H9 (cell line): Measurements from ENCODE around the gene CROCC2. TPM values are rescaled to one million over a fixed set of nuclear protein-coding genes. Genes with fewer than 3 reads are reported as not detected.

Experiments
- DNase-seq: peaks from one replicate; pipeline ENCODE4 v3.0.0-alpha.2; 2017
- H2AFZ ChIP-seq: one replicate; pipeline ENCODE4 v1.6.1; 2013; ENCODE audit warnings: mild to moderate bottlenecking, low read length, control low read depth, moderate library complexity
- H2AK5ac ChIP-seq: 2 replicates; pipeline ENCODE4 v1.6.1; 2013; ENCODE audit warnings: low read length, control low read depth, mixed read lengths; ENCODE audit not compliant: insufficient read length
- H2BK120ac ChIP-seq: one replicate; pipeline ENCODE4 v1.6.1; 2013; ENCODE audit warnings: low read depth, mild to moderate bottlenecking, low read length, control low read depth, inconsistent platforms; ENCODE audit not compliant: poor library complexity, severe bottlenecking
- H2BK12ac ChIP-seq: 2 replicates; pipeline ENCODE4 v1.6.1; 2013; ENCODE audit warnings: low read length, control low read depth, mixed read lengths, low read depth; ENCODE audit not compliant: insufficient read length
- H2BK15ac ChIP-seq: 2 replicates; pipeline ENCODE4 v1.6.1; 2013; ENCODE audit warnings: low read depth, low read length, control low read depth
- H2BK20ac ChIP-seq: one replicate; pipeline ENCODE4 v1.6.1; 2013; ENCODE audit warnings: low read depth, mild to moderate bottlenecking, low read length, control low read depth, inconsistent platforms; ENCODE audit not compliant: poor library complexity, severe bottlenecking
- H2BK5ac ChIP-seq: 2 replicates; pipeline ENCODE4 v1.6.1; 2013; ENCODE audit warnings: low read length, control low read depth, mixed read lengths; ENCODE audit not compliant: insufficient read length
- H3K14ac ChIP-seq: 2 replicates; pipeline ENCODE4 v1.6.1; 2013; ENCODE audit warnings: low read length, control low read depth; ENCODE audit not compliant: insufficient read depth
- H3K18ac ChIP-seq: 2 replicates; pipeline ENCODE4 v1.6.1; 2013; ENCODE audit warnings: low read depth, mild to moderate bottlenecking, mixed read lengths, low read length, control low read depth; ENCODE audit not compliant: insufficient read length
- H3K23ac ChIP-seq: 2 replicates; pipeline ENCODE4 v1.6.1; 2013; ENCODE audit warnings: low read length, control low read depth, mixed read lengths, low read depth; ENCODE audit not compliant: insufficient read length
- H3K23me2 ChIP-seq: 2 replicates; pipeline ENCODE4 v1.6.1; 2013; ENCODE audit warnings: low read depth, mild to moderate bottlenecking, mixed read lengths, low read length, control low read depth; ENCODE audit not compliant: insufficient read length, poor library complexity, severe bottlenecking
- H3K27ac ChIP-seq: 2 replicates; pipeline ENCODE4 v1.5.1; 2013; ENCODE audit warnings: low read length, control low read depth, mixed read lengths, low read depth; ENCODE audit not compliant: insufficient read length
- H3K27me3 ChIP-seq: 2 replicates; pipeline ENCODE4 v1.6.1; 2013; ENCODE audit warnings: low read length, control low read depth, inconsistent platforms; ENCODE audit not compliant: insufficient read depth
- H3K4ac ChIP-seq: 2 replicates; pipeline ENCODE4 v1.6.1; 2013; ENCODE audit warnings: low read depth, mild to moderate bottlenecking, control low read depth, inconsistent platforms, low read length, moderate library complexity
- H3K4me1 ChIP-seq: 2 replicates; pipeline ENCODE4 v1.6.1; 2013; ENCODE audit warnings: low read length, control low read depth, inconsistent platforms; ENCODE audit not compliant: insufficient read depth
- H3K4me2 ChIP-seq: 2 replicates; pipeline ENCODE4 v1.6.1; 2013; ENCODE audit warnings: low read length, control low read depth, mixed read lengths; ENCODE audit not compliant: insufficient read length, insufficient read depth
- H3K56ac ChIP-seq: 2 replicates; pipeline ENCODE4 v1.6.1; 2013; ENCODE audit warnings: low read depth, mild to moderate bottlenecking, mixed read lengths, low read length, control low read depth; ENCODE audit not compliant: insufficient read length
- H3K79me1 ChIP-seq: 2 replicates; pipeline ENCODE4 v1.6.1; 2013; ENCODE audit warnings: low read depth, mild to moderate bottlenecking, moderate library complexity, low read length, control low read depth, inconsistent platforms; ENCODE audit not compliant: insufficient read depth, poor library complexity, severe bottlenecking
- H3K79me2 ChIP-seq: 2 replicates; pipeline ENCODE4 v1.6.1; 2013; ENCODE audit warnings: low read length, control low read depth, inconsistent platforms; ENCODE audit not compliant: insufficient read depth
- H3K9ac ChIP-seq: 2 replicates; pipeline ENCODE4 v1.6.1; 2013; ENCODE audit warnings: low read length, control low read depth, mixed read lengths; ENCODE audit not compliant: insufficient read length; ENCODE audit errors: extremely low read depth
- H3K9me3 ChIP-seq: one replicate; pipeline ENCODE4 v1.6.1; 2013; ENCODE audit warnings: low read depth, low read length, inconsistent platforms; ENCODE audit not compliant: control insufficient read depth
- H3T11ph ChIP-seq: one replicate; pipeline ENCODE4 v1.6.1; 2013; ENCODE audit warnings: mild to moderate bottlenecking, low read length, control low read depth, inconsistent platforms
- H4K20me1 ChIP-seq: one replicate; pipeline ENCODE4 v1.6.1; 2013; ENCODE audit not compliant: control insufficient read depth, insufficient read length, insufficient read depth
- H4K5ac ChIP-seq: 2 replicates; pipeline ENCODE4 v1.6.1; 2013; ENCODE audit warnings: low read depth, mild to moderate bottlenecking, mixed read lengths, low read length, control low read depth; ENCODE audit not compliant: insufficient read length
- H4K8ac ChIP-seq: replicated peaks from 2 replicates; pipeline ENCODE4 v1.6.1; 2013; ENCODE audit warnings: low read length, control low read depth, mixed read lengths, low read depth; ENCODE audit not compliant: insufficient read length
- H4K91ac ChIP-seq: 2 replicates; pipeline ENCODE4 v1.6.1; 2013; ENCODE audit warnings: low read depth, mild to moderate bottlenecking, moderate library complexity, mixed read lengths, low read length, control low read depth; ENCODE audit not compliant: insufficient read length
- H3K27ac Mint-ChIP-seq, 3 experiments: 2 replicates in 2 of 3; 3 replicates in 1 of 3; pipeline ENCODE4 v1.8.0; 2020 to 2021; ENCODE audit warnings: mixed read lengths in 3 of 3, mild to moderate bottlenecking in 1 of 3, moderate library complexity in 1 of 3
- H3K27me3 Mint-ChIP-seq: 2 replicates; pipeline ENCODE4 v1.8.0; 2021; ENCODE audit warnings: low read depth, mild to moderate bottlenecking, moderate library complexity, mixed read lengths
- H3K36me3 Mint-ChIP-seq, 3 experiments: 2 replicates in 2 of 3; 3 replicates in 1 of 3; pipeline ENCODE4 v1.8.0; 2020 to 2021; ENCODE audit warnings: low read depth in 3 of 3, mixed read lengths in 3 of 3; ENCODE audit not compliant: insufficient read depth in 1 of 3
- H3K4me1 Mint-ChIP-seq, 2 experiments: 2 replicates each; pipeline ENCODE4 v1.8.0; 2020; ENCODE audit warnings: mixed read lengths in 2 of 2
- H3K4me3 Mint-ChIP-seq, 2 experiments: 2 replicates in 1 of 2; 3 replicates in 1 of 2; pipeline ENCODE4 v1.8.0; 2020 to 2021; ENCODE audit warnings: mild to moderate bottlenecking in 2 of 2, mixed read lengths in 2 of 2, moderate library complexity in 1 of 2
- H3K9me3 Mint-ChIP-seq, 2 experiments: 2 replicates in 1 of 2; 3 replicates in 1 of 2; pipeline ENCODE4 v1.8.0; 2020; ENCODE audit warnings: mild to moderate bottlenecking in 2 of 2, mixed read lengths in 2 of 2, moderate library complexity in 1 of 2
- CTCF ChIP-seq: fragments of 200-600 bp; sonication (generic); conservative IDR thresholded peaks from 3 replicates; pipeline ENCODE4 v1.8.0; 2021; ENCODE audit warnings: antibody characterized with exemption, mild to moderate bottlenecking
- WGBS: extraction: QIAGEN DNeasy Blood & Tissue Kit; methylation state at CpG from one replicate; pipeline ENCODE4 v1.1.7; 2013; ENCODE audit warnings: missing lambda C conversion rate, low lambda C conversion rate, mixed read lengths; ENCODE audit not compliant: insufficient read length; ENCODE audit errors: extremely low coverage; 5-methylcytosine and 5-hydroxymethylcytosine counted together
- total RNA-seq: library from RNA; stranded (reverse); gene quantifications from 2 replicates; pipeline ENCODE4 v1.2.1, GENCODE V29; 2021

The CROCC2 gene
- total RNA-seq, 1 experiment from 2014 or later, result not detected

GRCh38 chr2:240933048-240933965 lies 27.2 kb downstream of the CROCC2 start:
- Histone ChIP-seq H3K9me3 (no peaks in the 10 kb centered on the region), H3K4ac (no peak overlapping the region), H3K79me1 (no peaks in the 10 kb centered on the region), H3K9ac (no peak overlapping the region), H4K8ac (no peak overlapping the region), H2BK5ac (no peak overlapping the region), H2BK120ac (no peak overlapping the region), H4K91ac (no peak overlapping the region), H3K23ac (no peak overlapping the region), H2BK12ac (no peak overlapping the region), H2AFZ (no peak overlapping the region), H3K27ac (no peak overlapping the region), H2AK5ac (no peak overlapping the region), H3K4me2 (no peak overlapping the region), H3K18ac (no peak overlapping the region), H3K27me3 (no peaks in the 10 kb centered on the region), H3K79me2 (no peaks in the 10 kb centered on the region), H2BK20ac (no peak overlapping the region), H3K56ac (no peak overlapping the region), H4K20me1 (no peaks in the 10 kb centered on the region), H3K23me2 (no peaks in the 10 kb centered on the region), H4K5ac (no peak overlapping the region), H3T11ph (no peak overlapping the region), H2BK15ac (no peak overlapping the region), H3K14ac (no peak overlapping the region; the same call in 1 of the 2 replicates), H3K4me1 (no peaks in the 10 kb centered on the region)
- Mint-ChIP-seq H3K4me1 (no peaks in the 10 kb centered on the region), H3K27me3 (peaks cover 13% of the 10 kb centered on the region), H3K9me3 (peaks cover 11 to 12% of the 10 kb centered on the region in 2 experiments), H3K27ac (no peak overlapping the region), H3K4me3 (no peak overlapping the region), H3K36me3 (peaks cover 0 to 4% (median 0%) of the 10 kb centered on the region in 3 experiments; a peak in 3 of 7 replicates)
- WGBS, result no CpG with 5 or more reads among the region's 30 CpGs
- no peak for TF ChIP-seq CTCF
- peak; percentile 25 for DNase-seq
